HG03064 (cell line): ENCODE measurements around the gene LRRC66.
A peak's percentile ranks its signal among the peaks of the same experiment; 100 is the strongest.

Experiments
- ATAC-seq: cut with Tn5 transposase; IDR thresholded peaks from one replicate; pipeline ENCODE4 v1.9.1; 2021; ENCODE audit warnings: low read depth; ENCODE audit not compliant: unreplicated experiment

LRRC66 gene, protein sequence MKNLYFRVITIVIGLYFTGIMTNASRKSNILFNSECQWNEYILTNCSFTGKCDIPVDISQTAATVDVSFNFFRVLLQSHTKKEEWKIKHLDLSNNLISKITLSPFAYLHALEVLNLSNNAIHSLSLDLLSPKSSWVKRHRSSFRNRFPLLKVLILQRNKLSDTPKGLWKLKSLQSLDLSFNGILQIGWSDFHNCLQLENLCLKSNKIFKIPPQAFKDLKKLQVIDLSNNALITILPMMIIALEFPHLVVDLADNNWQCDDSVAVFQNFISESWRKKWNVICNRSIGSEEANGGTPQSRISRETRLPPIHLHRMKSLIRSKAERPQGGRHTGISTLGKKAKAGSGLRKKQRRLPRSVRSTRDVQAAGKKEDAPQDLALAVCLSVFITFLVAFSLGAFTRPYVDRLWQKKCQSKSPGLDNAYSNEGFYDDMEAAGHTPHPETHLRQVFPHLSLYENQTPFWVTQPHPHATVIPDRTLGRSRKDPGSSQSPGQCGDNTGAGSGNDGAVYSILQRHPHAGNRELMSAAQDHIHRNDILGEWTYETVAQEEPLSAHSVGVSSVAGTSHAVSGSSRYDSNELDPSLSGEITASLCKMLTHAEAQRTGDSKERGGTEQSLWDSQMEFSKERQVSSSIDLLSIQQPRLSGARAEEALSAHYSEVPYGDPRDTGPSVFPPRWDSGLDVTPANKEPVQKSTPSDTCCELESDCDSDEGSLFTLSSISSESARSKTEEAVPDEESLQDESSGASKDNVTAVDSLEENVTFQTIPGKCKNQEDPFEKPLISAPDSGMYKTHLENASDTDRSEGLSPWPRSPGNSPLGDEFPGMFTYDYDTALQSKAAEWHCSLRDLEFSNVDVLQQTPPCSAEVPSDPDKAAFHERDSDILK

DNA sequence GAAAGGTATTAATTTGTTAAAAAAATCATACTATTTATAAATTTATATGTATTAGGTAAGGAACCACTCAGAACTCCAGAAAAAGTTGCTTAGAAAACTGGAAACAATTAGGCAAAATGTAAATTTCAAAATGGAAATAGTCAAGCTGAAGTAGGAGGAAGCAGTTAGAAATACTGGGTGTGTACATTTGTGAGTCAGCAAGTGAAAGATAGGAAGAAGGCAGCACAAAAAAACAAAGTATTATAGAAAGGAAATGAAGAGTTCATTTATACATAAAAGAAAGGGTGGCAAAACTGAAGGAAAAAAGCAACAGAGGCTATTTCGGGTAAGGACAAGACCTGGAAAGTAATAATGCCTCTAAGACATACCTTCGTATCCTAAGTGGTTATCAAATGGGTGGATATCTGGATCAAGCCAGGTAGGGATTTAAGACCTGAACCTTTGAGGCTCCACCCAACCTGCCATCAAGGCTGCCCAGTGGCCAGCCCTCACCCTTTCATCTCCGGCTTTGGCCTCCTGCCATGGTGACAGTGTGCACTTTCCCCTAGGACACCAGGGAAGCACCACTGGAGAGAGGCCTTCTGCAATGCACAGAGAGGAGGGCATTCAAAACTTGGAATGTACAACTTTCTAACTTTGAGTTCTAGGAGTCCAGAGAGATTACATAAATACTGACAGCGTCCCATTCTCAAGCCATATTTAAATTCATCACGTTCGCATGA is at the start of gene LRRC66:
Gene LRRC66, minus strand, starts transcription at position 428 of the 722 bp plus-strand sequence. CDS start 2,750 bp downstream, outside the sequence.
- ATAC-seq: no peak

DNA sequence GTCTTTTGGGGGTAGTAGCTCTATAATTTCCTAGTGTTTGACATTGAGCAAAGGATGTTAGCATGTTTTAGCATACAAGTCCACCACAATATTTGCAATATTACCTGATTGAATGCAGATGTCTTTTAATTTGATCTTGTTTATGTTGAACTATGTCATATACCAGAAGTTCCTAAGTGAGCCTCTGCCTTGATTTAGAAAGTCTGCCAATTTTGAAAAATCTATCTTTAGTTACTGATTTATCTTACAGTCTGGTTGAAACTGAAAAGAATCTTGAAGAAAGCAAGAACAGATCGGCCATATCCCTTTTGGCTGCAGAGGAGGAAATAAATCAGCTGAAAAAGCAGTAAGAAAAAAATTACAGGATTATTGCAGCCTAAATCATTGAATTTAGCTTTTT is 49.4 kb upstream of the LRRC66 start:
- ATAC-seq: no peak

DNA sequence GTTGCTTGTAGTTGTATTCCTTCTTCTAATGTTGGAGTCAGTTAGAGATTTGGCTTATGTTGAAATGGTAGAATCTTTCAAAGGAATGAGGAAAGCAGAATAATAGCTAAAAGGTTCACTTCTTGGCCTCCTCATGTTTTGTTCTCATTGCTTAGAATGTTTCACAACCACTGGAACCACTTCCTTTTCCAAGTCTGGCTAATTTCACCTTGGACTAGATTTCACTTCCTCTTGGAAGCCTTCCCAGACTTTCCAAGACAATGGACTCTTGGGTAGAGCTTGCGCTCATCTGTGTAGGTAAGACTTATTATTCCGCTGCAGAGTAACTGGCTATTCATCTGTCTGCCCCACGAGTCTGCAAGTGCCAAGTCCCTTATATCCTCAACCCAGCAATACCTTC is 39.2 kb upstream of the LRRC66 start:
- no peak for ATAC-seq

DNA sequence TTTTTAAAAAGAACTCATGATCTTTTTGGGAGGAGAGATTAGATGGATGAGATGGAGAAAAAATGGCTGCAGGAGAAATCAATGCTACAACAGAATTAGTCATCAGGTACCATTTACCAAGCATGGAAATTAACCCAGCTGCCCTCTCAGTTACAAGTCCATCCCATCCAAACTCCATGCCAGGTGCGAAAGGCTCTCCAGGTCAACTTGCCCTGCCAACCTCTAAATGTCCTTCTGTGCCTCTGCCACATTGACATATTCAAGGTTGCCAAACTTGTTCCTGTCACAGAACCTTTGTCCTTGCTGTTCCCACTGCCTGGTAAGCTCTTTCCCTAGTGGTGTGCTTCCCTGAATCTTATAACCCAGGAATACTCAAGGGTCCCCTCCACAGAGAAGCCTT is 38.1 kb upstream of the LRRC66 start:
- no peak for ATAC-seq

DNA sequence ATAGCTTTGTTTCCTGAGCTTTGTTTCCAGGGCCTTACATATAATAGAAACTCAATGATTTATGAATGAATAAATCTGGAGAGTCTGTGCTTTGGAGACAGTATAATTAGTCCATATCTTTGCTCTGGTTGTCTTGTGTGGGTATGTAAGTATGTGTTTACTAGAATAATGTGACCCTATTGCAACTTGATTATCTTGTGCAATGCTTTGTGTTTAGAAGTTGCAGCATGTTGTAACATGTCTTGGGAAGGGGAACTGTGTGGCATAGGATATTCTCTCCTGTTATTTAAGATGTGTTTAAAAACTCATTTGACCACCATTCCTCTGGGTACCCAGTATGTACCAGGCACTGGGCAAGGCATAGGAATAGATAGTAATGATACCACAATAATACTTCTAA is 37.0 kb upstream of the LRRC66 start:
- ATAC-seq: no peak

DNA sequence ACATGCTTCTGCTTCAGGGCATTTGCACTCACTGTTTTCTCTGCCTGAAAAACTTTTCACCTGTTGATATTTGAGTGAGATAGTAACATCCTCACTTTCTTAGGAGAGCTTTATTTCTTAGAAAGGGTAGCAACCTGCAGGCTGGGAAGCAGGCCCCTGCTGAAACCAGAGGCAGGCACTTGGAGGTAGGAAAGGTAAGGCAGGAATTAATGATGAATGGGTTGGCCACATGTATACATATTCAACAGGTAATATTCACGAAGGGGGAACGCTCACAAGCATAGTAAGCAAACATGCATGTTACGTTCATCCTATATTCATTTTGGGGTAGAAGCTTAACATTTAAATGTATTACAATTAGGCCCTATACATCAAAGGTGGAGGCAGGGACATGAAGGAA is 34.1 kb upstream of the LRRC66 start:
- no peak for ATAC-seq

DNA sequence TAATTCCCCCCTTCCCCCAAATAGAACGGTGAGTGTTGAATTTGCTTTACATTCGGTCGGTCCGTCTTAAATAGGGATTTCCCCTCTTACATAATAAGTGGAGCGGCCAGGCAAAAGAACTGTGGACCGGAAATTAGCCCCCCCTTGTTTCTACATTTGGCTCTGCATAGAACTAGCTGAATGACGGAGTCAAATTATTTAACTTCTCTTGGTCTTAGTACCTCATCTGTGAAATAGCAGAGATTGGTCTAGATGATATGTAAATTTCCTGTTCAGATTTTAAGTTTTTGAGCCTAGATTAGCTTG is 32.3 kb upstream of the LRRC66 start:
- peak; percentile 40 for ATAC-seq

DNA sequence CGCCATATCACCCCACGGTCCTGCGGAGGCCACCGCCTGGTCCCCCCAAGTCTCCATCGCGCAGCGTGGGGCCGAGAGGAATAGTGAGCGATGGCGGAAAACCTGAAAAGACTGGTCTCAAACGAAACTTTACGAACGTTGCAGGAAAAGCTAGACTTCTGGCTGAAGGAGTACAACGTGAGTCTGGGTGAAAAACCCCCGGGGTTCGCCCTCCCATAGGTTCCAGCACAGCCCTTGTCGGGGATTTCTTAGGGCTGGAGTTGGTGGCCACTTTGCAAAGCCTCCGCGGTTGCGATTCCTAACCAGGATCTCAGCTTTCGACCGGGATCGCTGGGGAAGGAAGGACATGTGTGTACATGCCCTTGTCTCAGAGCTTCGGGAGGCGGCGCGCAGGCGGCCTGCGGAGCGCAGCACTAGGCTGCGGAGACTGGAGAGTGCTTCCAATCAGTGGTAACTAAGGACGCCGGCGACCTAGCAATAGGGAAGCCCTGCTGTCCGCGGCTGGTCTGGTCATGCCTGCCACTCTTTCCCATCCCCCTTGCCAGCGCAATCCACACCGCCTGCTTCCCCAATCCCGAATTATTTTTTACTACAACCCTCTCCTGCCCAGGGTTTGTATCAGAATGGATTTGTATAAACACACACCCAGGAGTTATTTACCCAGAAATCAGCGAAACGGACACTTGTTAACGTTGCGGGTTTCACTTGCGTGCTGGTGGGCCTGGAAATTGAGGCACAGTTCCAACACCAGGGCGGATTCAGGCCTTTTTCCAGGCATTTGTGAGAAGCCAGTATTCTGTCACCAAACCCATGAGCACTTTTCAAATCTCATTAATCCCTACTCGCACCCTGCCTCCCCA is 31.7 kb upstream of the LRRC66 start:
- peak; percentile 59 for ATAC-seq

DNA sequence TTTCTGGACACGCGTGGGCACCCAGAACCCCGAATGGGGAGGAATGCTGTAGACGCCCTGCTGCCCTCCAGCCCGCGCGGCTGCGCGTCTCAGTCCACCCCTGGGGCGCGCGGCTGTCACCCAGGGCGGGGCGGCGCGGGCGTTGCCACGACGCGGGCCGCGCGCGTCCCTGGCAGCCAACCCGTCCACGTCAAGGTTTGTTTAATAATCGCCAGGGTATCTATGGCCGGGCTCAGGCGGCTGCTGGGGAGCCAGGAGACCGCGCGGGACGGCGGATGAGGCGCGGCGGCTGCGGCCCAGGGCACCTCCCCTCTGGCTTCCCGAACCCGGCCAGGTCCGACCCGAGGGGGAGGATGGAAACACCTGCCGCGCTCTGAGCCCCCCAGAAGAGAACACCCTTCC is 31.1 kb upstream of the LRRC66 start, which contains the start of gene SPATA18:
Gene SPATA18, plus strand, starts transcription at position 92 of the 402 bp plus-strand sequence. CDS start 401 bp downstream, outside the sequence.
- no peak for ATAC-seq

DNA sequence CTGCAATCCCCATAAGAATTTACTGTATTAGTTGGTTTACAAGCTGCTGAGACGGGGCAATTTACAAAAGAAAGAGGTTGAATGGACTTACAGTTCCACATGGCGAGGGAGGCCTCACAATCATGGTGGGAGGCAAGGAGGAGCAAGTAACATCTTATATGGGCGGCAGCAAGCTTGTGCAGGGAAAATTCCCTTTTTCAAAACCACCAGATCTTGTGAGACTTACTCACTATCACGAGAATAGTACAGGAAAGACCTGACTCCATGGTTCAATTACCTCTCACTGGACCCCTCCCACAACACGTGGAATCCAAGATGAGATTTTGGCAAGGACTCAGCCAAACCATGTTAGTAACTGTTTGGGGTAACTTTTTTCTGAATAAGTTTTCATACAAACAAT is 29.1 kb upstream of the LRRC66 start:
- ATAC-seq: no peak

DNA sequence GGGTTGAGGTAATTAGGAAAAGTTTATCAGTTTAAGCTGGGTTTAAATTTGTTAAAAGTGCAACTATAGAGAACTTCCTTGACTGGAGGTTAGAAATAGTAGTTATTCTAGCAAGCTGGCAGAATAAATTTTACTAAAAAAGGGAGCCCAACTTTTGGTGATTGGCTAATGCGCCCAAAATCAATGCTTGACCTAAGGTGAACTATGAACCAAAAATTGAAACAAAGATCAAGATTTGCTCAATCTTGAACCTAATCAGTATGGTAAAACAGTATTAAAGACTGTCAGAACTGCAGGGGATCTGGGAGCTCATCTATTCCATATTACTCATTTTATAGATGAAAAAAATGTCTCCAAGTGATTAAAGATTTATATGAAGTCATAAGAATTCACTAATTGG is 24.9 kb upstream of the LRRC66 start:
- ATAC-seq: no peak

DNA sequence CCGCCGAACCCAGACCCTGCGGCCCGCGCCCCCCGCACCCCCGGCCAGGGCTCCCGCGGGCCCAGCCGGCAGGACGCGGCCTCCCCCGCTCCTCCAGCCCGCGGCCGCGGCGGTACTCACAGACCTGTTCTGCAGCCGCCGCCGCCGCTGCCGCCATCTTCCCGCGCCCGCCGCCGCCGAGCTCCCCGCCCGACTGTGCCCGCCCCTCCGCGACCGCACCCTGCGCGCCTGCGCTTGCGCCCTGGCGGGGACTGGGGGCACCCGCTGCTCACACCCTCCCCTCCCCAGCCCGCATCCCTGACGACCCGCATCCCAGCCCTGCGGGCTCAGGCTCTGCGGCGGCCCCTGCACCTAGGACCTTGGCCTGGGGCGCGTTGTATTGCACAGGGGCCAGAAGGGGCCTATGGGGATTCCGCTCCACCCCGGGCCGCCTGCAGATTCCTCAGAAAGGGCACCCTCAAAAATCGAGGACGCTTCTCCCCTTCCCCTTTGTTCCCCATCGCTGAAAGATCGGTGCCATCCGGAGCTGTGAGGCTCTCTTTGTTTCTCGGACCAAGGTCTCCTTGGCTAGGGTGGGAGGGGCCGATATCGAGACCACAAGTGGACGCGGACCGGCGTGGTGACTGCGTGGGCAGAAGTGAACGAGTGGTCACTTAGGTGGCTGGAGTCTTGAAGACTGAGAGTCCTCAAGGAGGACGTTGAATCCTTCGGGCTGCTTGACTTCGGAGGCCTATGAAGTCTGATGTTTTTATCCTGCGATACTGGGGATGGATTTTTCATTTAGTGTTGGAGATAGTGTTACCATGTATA is 18.1 kb upstream of the LRRC66 start, which contains the start of gene SGCB:
Gene SGCB, minus strand, starts transcription at position 197 of the 810 bp plus-strand sequence. Its CDS starts 40 bp downstream, at position 157.
- ATAC-seq: peak; percentile 94

DNA sequence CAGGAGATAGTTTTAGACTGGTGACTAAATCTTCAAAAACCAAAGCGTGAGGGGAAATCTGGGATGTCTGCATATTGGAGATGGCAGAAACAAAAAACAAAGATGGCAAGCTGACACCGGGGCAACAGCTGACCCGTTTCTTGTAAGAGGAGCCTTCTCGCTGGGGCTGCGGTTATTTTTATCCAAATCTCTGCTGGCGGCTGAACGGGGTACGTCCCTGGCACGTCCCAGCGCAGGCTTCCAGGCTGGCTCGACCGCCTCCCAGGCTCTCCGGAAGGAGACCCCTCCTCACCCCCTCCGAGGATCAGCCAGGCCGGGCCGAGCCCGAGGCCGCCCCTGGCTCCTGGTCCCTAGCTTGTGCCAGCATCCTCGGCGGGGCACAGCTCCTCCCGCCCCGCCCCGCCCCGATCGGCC is 17.5 kb upstream of the LRRC66 start:
- peak; percentile 60 for ATAC-seq

DNA sequence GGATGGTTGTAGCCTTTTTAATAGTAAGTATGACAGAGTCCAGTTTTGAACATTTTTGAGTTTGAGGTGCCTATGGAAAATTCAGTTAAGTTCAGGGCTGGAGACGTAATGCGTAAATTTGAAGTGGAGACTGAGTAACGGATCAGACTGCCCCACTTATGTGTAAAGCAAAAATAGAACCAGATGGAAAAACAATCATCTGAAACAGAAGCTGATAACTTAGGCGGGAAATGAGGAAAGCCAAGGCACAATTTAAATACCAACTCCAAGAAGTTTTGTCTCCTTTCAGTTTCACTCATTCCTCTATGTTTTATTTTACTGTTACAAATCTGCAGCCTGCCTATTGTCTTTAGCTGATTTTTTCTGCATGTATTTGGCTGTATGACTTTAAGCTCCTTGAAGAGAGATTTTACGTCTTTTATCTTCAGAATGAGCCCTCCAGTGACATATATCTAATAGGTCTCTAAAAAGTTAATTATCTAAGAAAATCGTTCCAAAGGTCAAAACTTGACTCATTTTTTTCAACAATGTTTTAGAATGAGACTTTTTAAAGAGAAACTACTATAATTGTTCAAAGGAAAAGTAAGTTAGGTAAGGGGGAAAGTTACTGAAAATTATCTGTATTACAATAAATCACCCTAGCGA is 16.8 kb upstream of the LRRC66 start:
- ATAC-seq: no peak

DNA sequence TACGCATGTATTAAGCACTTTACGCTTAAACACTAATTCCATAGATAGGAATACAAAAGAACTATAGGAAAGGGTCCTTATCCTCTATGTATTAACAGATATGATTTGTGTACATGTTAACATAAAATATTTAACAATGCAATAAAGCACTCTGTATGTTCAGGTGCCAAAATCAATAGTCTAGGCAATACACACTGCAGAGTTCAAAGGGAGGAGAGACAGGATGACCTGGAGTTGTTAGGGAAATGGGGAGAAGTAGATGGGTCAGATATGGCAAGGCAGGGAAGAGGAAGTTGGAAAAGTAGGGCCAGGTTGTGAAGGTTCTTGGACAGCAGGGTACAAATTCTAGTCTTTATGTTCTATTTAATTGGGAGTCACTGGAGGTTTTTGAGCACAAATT is 15.0 kb upstream of the LRRC66 start:
- ATAC-seq: no peak

DNA sequence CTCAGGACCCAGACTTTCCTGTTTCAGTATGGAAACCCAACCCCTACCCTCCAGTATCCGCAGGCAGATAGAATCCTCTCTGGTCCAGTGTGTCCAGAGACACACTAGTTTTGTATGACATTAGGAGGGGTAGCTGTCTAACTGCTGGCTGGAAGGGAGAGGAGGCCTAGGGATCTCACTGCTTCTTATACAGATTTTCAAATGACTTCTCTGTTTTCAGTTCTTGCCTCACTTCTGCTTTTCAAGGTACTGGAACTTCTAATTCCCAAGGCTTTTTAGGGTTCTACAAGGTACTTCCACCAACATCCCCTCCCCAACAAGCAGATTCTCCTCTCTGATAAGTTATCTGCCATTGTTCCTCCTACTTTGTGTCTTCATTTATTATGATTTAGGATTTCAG is 11.8 kb upstream of the LRRC66 start:
- ATAC-seq: no peak

DNA sequence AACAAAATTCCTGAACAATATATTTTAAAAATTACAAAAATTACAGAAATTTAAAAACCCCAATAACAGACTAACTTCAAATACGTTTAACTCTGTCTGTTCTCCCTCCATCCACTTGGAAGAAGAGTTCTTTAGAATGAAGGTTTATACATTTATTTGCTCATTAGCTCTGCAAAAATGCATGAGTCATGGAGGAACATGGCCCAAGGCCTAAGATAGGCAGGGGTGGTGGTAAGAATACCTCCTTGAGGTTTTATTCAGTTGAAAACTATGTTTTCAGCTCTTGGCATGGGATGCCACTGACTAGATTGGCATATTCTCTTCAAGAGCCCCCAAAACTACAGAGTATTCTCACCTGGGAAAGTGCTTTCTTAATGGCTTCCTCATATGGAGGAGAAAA is 8.8 kb upstream of the LRRC66 start:
- no peak for ATAC-seq

DNA sequence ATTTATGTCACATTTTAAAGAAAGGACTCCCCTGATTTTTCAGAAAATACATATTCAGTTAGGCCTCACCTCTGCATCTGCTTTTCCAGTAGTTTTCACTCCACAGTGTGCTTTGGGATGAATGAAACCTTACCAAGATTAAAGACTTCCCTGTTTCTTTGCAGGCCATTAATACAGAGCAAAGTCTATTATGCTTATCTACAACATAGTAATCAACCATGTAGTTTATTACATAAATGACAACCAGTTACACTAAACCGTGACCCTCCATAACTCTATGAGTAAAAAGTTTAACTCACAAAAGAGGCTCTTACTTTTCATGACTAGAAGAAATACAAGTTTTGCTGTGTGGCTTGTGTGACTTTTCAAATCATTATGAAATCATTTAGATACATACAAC is 2.3 kb downstream of the LRRC66 start:
- no peak for ATAC-seq

DNA sequence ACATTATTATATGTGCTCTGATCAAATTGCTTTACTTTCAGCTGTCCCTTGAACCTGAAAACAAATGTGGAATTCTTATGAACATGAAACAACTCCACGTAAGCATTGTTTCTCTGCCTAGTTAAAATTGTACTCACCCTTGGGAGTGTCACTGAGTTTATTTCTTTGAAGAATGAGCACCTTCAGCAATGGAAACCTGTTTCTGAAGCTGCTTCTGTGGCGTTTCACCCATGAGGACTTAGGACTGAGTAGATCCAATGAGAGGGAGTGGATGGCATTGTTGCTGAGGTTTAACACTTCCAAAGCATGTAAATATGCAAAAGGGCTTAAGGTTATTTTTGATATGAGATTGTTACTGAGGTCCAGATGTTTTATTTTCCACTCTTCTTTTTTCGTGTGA is 3.2 kb downstream of the LRRC66 start:
- no peak for ATAC-seq
